DMS53 treated with DMSO at 0.1 percent for 48 hours (cell line): ENCODE measurements around the gene FRY.

Experiments
- DNase-seq: peaks from one replicate; lab custom pipeline; 2025; ENCODE audit not compliant: unreplicated experiment; lab: John Stamatoyannopoulos, UW

FRY gene

GRCh38 chr13:32126278-32126677 lies 94.7 kb downstream of the FRY start:
- DNase-seq: no peak

DNA sequence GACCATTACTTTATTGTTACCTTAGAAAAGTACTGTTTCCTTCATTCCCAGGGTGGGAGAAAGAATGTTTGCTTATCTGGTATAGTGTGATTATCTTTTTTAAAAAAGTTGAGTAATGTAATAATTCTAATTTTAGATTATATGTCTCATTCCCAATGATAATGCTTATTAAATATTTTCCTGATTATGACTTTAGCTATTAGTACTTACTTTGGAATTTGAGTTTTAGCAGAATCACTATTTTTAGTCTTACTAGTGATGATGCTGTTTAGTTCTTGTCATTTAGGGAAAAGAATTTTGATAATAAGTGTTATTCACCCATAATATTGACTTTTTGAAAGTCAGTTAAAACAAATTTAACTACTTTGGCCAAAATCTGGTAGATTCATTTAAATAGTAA lies 95.2 kb downstream of the FRY start:
- no peak for DNase-seq

DNA sequence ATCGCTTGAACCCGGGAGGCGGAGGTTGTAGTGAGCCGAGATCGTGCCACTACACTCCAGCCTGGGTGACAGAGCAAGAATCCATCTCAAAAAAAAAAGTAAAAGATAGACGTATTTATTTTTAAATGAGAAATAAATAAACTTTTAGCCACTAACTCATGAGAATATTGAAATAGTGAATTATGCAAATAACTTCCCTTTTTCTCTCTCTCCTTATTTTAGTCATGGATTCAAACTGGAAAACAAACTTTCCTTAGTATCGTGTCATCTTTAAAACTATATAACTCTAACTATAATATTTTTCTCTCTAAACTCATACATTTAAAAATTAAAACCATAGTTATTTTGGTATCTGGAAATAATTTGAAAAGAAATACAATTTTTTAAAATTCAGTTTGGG lies 96.1 kb downstream of the FRY start:
- no peak for DNase-seq

GRCh38 chr13:32134241-32135055 lies 102.9 kb downstream of the FRY start:
- DNase-seq: no peak

DNA sequence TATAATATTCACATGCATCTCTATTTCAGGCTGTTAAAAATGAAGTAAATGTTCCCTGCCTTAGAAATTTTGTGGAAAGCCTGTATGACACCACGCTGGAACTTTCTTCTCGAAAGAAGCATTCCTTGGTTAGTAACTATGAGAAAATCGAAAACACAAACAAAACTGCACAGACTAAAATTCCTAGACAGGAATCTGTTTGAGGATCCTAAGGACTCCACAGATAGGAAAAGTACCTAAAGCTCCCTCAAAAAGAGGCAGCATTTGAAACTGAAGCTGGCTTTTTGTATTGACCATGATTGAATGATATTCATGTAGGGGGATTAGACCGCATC lies 103.4 kb downstream of the FRY start:
- DNase-seq: no peak

DNA sequence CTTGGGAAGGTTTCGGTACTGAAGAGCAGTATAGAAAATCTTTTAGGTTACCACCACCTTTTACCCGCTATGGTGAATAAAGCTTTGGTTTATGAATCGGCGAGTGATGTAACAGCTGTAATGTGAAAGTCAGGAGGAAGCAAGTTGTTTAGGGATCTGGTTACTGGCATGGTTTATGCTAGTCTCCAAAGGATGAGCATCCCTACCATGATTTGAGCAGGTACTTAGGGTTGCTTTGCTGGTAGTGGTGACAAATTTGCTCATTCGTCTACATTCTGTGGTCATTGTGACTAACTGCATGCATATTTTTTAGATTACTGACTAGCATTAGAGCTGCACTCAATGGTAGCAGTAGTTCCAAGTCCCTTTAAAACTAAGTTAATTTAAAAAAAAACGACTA lies 104.1 kb downstream of the FRY start:
- no peak for DNase-seq

DNA sequence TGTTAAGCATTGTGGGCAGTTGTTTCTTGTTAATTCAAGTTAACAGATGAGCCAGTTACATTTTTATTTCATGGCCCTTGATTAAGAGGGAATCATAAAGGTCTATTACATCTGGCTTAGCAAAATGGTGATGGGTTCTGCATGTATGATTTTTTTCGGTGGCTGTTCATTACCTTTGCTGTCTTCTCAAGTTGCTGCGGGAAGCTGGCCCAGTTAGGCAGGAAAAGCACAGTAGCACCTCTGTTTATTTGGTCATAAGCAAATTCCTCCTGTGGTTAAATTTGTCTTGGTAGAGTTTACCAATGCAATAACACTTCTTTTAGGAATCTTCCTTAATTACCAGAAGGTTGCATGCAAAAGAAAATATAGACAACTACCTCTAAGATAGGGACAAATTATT lies 104.5 kb downstream of the FRY start:
- DNase-seq: no peak

DNA sequence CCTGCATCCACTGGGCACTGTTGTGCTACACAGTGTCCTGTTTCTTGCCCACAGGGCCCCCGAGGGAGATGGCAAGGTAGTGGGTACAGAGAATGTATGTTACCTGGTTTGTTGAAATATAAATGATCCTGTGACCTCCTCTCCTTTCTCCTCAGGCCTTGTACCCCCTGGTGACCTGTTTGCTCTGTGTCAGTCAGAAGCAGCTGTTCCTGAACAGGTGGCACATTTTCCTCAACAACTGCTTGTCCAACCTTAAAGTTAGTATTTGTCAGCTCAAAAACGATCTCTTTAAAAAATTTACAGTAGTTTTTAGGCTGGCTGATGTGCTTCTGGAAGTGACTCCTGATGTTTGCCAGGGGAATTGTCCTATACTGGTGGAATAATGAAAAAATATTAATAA lies 105.1 kb downstream of the FRY start:
- DNase-seq: no peak

- peak; percentile 18 for DNase-seq
Measured at GRCh38 chr13:32139251-32139650, 107.7 kb downstream of the FRY start.

GRCh38 chr13:32140109-32140508 lies 108.5 kb downstream of the FRY start:
- DNase-seq: no peak

- no peak for DNase-seq
Measured at GRCh38 chr13:32141462-32141861, 109.9 kb downstream of the FRY start.

GRCh38 chr13:32142115-32142514 lies 110.5 kb downstream of the FRY start:
- no peak for DNase-seq

GRCh38 chr13:32142956-32143375 lies 111.4 kb downstream of the FRY start:
- DNase-seq: no peak

GRCh38 chr13:32147193-32147592 lies 115.6 kb downstream of the FRY start:
- no peak for DNase-seq

- DNase-seq: no peak
Measured at GRCh38 chr13:32147976-32148375, 116.4 kb downstream of the FRY start.

DNA sequence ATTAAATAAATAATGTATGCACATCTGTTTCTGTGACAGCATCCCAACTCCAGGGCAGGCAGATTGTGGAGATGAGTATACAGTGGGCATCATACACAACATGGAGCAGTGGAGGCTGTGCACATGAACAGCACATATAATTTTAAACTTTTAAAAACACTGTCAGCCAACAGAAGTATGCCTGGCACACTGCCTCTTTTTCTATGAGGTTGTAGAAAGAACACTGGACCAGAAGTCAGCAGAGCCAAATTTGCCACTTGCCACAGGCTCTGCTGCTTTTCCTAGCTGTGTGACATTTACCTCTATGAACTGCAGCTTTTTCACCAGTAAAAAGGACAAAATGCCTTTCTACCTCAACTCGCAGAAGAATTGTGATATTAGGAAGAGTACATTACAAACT lies 118.7 kb downstream of the FRY start:
- DNase-seq: no peak

DNA sequence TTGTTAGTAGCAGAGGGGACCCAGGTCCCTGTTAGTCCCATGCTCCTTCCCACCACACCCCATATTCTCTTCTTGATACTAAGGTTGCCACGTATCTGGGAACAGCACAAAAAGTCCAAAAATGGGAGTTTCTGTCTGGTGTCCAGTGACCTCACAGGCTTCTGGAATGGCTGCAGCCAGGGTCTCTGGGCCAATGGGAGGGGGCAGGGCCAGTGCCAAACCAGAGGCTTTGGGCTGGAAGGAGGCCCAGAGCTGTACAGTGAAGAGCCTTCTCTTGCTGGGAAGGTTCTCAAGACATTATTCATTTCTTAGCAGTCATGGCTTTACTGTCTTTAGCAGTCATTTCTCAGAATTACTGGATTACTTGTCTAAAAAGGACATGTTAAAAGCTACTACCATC lies 119.2 kb downstream of the FRY start:
- no peak for DNase-seq

- DNase-seq: no peak
Measured at GRCh38 chr13:32151240-32151639, 119.7 kb downstream of the FRY start.

GRCh38 chr13:32153056-32153455 lies 121.5 kb downstream of the FRY start:
- no peak for DNase-seq

- no peak for DNase-seq
Measured at GRCh38 chr13:32159137-32159869, 127.7 kb downstream of the FRY start.

DNA sequence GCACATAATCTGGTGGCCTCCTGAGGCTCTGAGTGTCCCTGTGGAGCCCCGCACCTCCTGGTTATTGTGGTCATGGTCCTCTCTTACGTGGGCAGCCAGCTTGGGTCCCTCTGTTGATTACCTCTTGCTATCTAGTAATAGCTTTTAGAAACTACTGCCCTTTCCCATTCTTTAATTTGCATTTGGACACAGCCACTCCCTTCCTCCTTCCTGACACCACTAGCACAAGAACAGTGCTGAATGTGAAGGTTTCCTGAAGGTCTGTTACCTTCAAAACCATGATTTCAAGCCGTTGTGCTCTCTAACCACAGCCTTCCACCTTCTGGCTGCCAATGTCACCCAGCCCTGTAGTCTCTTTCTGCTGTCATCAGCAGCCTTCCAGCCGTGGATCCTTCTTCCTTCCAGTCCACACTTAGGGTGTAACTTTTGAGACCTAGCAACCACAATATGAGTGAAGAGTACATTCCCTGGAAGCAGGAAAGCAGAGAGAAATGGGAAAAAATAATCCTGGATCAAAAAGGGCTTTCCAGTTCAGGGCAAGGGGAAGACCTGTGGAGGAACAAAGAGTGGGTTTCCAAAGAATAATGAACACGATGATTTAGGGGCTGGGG lies 130.9 kb downstream of the FRY start:
- no peak for DNase-seq

- peak; percentile 86 for DNase-seq
Measured at GRCh38 chr13:32164622-32165268, 133.2 kb downstream of the FRY start.
